Testis (tissue), 3 donors: Measurements from ENCODE around the gene AQP5. TPM values are rescaled to one million over a fixed set of nuclear protein-coding genes. Genes with fewer than 3 reads are reported as not detected.

Source experiments
- DNase-seq: peaks from one replicate; pipeline ENCODE4 v3.0.0-alpha.2; 2019
- H3K27ac ChIP-seq, 2 donors: fragments of 200-600 bp; sonication (generic); one replicate each; pipeline ENCODE4 v1.5.1; 2019
- H3K27me3 ChIP-seq: fragments of 200-600 bp; sonication (generic); one replicate; pipeline ENCODE4 v1.5.1; 2019
- H3K36me3 ChIP-seq: fragments of 200-600 bp; sonication (generic); one replicate; pipeline ENCODE4 v1.5.1; 2017; ENCODE audit warnings: low read depth; ENCODE audit errors: missing control alignments
- H3K4me1 ChIP-seq: fragments of 200-600 bp; sonication (generic); one replicate; pipeline ENCODE4 v1.5.1; 2019
- H3K4me3 ChIP-seq, 2 donors: fragments of 200-600 bp; sonication (generic); one replicate each; pipeline ENCODE4 v1.5.1; 2017 to 2019
- H3K9me3 ChIP-seq: fragments of 200-600 bp; sonication (generic); one replicate; pipeline ENCODE4 v1.5.1; 2017
- CTCF ChIP-seq, 3 experiments: fragments of 450-650 bp in 2 of 3; fragments of 200-600 bp in 1 of 3; sonication (generic) in 1 of 3; IDR thresholded peaks; one replicate each; pipeline ENCODE4 v1.5.1; 2016 to 2019; ENCODE audit warnings: antibody characterized with exemption in 3 of 3, mild to moderate bottlenecking in 2 of 3, moderate library complexity in 1 of 3
- POLR2A ChIP-seq: fragments of 450-650 bp; IDR thresholded peaks from one replicate; pipeline ENCODE4 v1.6.1; 2017; ENCODE audit warnings: antibody characterized with exemption, mild to moderate bottlenecking, moderate library complexity
- WGBS, 2 donors: methylation state at CpG; one replicate each; pipeline ENCODE4 v1.1.5; 2018; 5-methylcytosine and 5-hydroxymethylcytosine counted together
- intact Hi-C: fragments of 100-400 bp; cut with DNase I; formaldehyde crosslinking; loops from one replicate; pipeline ENCODE4 v1.15.1; 2023; ENCODE audit warnings: low total_unique reads
- polyA plus RNA-seq: library from polyadenylated mRNA; stranded (reverse); fragments of 350-450 nt; fragmentation: Illumina TruSeq; extraction: RNeasy Lipid Tissue Mini Kit (QIAGEN cat#74804); gene quantifications from one replicate; pipeline ENCODE4 v1.2.3, GENCODE V29; 2014; ENCODE audit warnings: low read depth, low replicate concordance; ENCODE audit not compliant: insufficient read depth
- total RNA-seq, 2 donors: library from RNA; depleted of rRNA; stranded (reverse); fragments of >200 nt; gene quantifications; one replicate each; pipeline ENCODE4 v1.2.3, GENCODE V29; 2016

Gene AQP5
- total and polyA plus RNA-seq, 3 donors from 2014 or later: 128 to 414 (median 134) TPM

- Histone ChIP-seq H3K9me3 (no peaks in the 10 kb centered on the region), H3K4me1 (peaks cover 20% of the 10 kb centered on the region), H3K27ac (no peak overlapping the region), H3K27me3 (no peaks in the 10 kb centered on the region), H3K4me3 (peak overlapping the region; percentile 4 to 49), H3K36me3 (no peaks in the 10 kb centered on the region)
- DNase-seq: peak; percentile 95
- intact Hi-C loops: no loop called here
- 1 to 2% methylated on average over 12 to 35 of the region's 40 CpGs for WGBS, 2 donors
- TF ChIP-seq CTCF (IDR thresholded peaks at IDR 0.05): peak; percentile 89 to 96 (median 92)
- TF ChIP-seq POLR2A: no peak
Measured at GRCh38 chr12:49967042-49967776, 5.5 kb downstream of the AQP5 start.

GRCh38 chr12:49967777-49968250, 6.1 kb downstream of the AQP5 start:
- no peaks in the 10 kb centered on the region for H3K36me3 ChIP-seq
- H3K27me3 ChIP-seq: no peaks in the 10 kb centered on the region
- no peak overlapping the region for H3K27ac ChIP-seq
- intact Hi-C loops: no loop called here
- H3K4me1 ChIP-seq: peaks cover 19% of the 10 kb centered on the region
- TF ChIP-seq POLR2A: no peak
- TF ChIP-seq CTCF (IDR thresholded peaks at IDR 0.05): no peak
- peak overlapping the region; percentile 4 to 49 for H3K4me3 ChIP-seq
- DNase-seq: no peak
- H3K9me3 ChIP-seq: no peaks in the 10 kb centered on the region
- 34 to 41% methylated on average over 14 to 15 of the region's 15 CpGs for WGBS, 2 donors

GRCh38 chr12:49968471-49968870, 6.8 kb downstream of the AQP5 start:
- Histone ChIP-seq H3K9me3 (no peaks in the 10 kb centered on the region), H3K36me3 (no peaks in the 10 kb centered on the region), H3K4me1 (peaks cover 14% of the 10 kb centered on the region), H3K27ac (no peak overlapping the region), H3K4me3 (no peak overlapping the region), H3K27me3 (no peaks in the 10 kb centered on the region)
- TF ChIP-seq POLR2A: no peak
- TF ChIP-seq CTCF (IDR thresholded peaks at IDR 0.05): no peak
- DNase-seq: no peak
- intact Hi-C loops: no loop called here
- WGBS, 2 donors: 75 to 83% methylated on average over 2 to 6 of the region's 6 CpGs

DNA sequence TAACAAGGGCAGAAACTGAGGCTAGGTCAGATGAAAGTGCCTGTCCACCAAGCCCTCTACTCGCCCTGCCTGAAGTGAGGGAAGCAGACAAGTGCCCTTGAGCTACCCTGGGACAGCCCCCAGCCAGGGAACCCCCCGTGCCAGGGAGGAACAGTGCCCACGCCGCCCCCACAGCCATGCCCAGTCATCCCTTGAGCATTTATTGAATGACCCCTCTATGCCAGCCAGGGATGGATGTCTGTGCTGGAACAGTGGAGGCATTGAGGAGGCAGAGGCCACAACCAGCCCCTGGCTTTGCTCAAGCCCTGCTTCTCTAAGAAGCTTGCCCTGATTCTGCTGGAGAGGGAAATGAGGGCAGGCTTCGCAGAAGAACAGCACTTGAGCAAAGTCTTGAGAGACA, 7.4 kb downstream of the AQP5 start:
- WGBS, 2 donors: 61 to 83% methylated on average over 5 of the region's 5 CpGs
- intact Hi-C loops: no loop called here
- no peaks in the 10 kb centered on the region for H3K9me3 ChIP-seq
- H3K27me3 ChIP-seq: no peaks in the 10 kb centered on the region
- H3K4me1 ChIP-seq: peaks cover 8% of the 10 kb centered on the region
- no peak overlapping the region for H3K27ac ChIP-seq
- H3K36me3 ChIP-seq: no peaks in the 10 kb centered on the region
- H3K4me3 ChIP-seq: no peak overlapping the region
- TF ChIP-seq CTCF (IDR thresholded peaks at IDR 0.05) (no peak), POLR2A (no peak)
- DNase-seq: no peak
